ENCODE data around the gene MYL9.

- no peak for TF ChIP-seq CTCF (IDR thresholded peaks at IDR 0.05; ENCODE audit: poor library complexity, severe bottlenecking)
- no peak for TF ChIP-seq RAD21 (conservative IDR thresholded peaks at IDR 0.05)
- TF ChIP-seq EP300 (conservative IDR thresholded peaks at IDR 0.05; ENCODE audit: poor library complexity, severe bottlenecking), result no peak
Measured at GRCh38 chr20:36519944-36520343, 21.4 kb upstream of the MYL9 start.
